Neural cell (in vitro differentiated cells): ENCODE data around the gene ACTG2. TPM values are rescaled to one million over a fixed set of nuclear protein-coding genes. Genes with fewer than 3 reads are reported as not detected.

Experiments
- H2AFZ ChIP-seq: fragments of 200-600, 300-800 bp; sonication (generic), shearing (Covaris generic); 2 replicates; pipeline ENCODE4 v1.6.0; 2014; ENCODE audit warnings: low read depth, mild to moderate bottlenecking, antibody characterized with exemption, low read length, moderate library complexity
- H3F3A ChIP-seq: fragments of 200-600 bp; shearing (Covaris generic); 2 replicates; pipeline ENCODE4 v1.6.1; 2016; ENCODE audit warnings: mild to moderate bottlenecking, moderate library complexity, mixed read lengths, antibody characterized with exemption, low read length; ENCODE audit not compliant: insufficient read depth, poor library complexity, severe bottlenecking
- H3K27ac ChIP-seq: fragments of 200-600, 300-800 bp; sonication (generic), shearing (Covaris generic); 2 replicates; pipeline ENCODE4 v1.5.1; 2014; ENCODE audit warnings: mild to moderate bottlenecking, low read length, moderate library complexity
- H3K27me3 ChIP-seq: fragments of 300-800, 200-600 bp; sonication (generic), shearing (Covaris generic); 2 replicates; pipeline ENCODE4 v1.6.0; 2014; ENCODE audit warnings: mild to moderate bottlenecking, low read depth, low read length, moderate library complexity; ENCODE audit not compliant: insufficient read depth
- H3K36me3 ChIP-seq: fragments of 300-800, 200-600 bp; sonication (generic), shearing (Covaris generic); 2 replicates; pipeline ENCODE4 v1.5.1; 2014; ENCODE audit warnings: mild to moderate bottlenecking, antibody characterized with exemption, low read length, moderate library complexity; ENCODE audit not compliant: insufficient read depth
- H3K4me2 ChIP-seq: fragments of 300-800, 200-600 bp; sonication (generic), shearing (Covaris generic); 2 replicates; pipeline ENCODE4 v1.6.0; 2014; ENCODE audit warnings: mild to moderate bottlenecking, low read length
- H3K4me3 ChIP-seq: fragments of 300-800, 200-600 bp; sonication (generic), shearing (Covaris generic); 2 replicates; pipeline ENCODE4 v1.5.1; 2014; ENCODE audit warnings: mild to moderate bottlenecking, low read length, moderate library complexity
- H3K79me2 ChIP-seq: fragments of 200-600 bp; shearing (Covaris generic); replicated peaks from 2 replicates; pipeline ENCODE4 v1.6.0; 2014; ENCODE audit warnings: mild to moderate bottlenecking, low read length, moderate library complexity; ENCODE audit not compliant: insufficient read depth
- H3K9ac ChIP-seq: fragments of 300-800, 200-600 bp; sonication (generic), shearing (Covaris generic); 2 replicates; pipeline ENCODE4 v1.6.1; 2016; ENCODE audit warnings: mild to moderate bottlenecking, low read length, mixed read lengths
- H3K9me2 ChIP-seq: fragments of 200-600 bp; shearing (Covaris generic); 2 replicates; pipeline ENCODE4 v1.6.1; 2016; ENCODE audit warnings: mild to moderate bottlenecking, low read length, mixed read lengths; ENCODE audit not compliant: insufficient read depth
- H3K9me3 ChIP-seq: fragments of 200-600, 300-800 bp; sonication (generic), shearing (Covaris generic); 2 replicates; pipeline ENCODE4 v1.6.1; 2016; ENCODE audit warnings: mild to moderate bottlenecking, mixed run types, low read length, moderate library complexity, mixed read lengths
- H4K20me1 ChIP-seq: fragments of 200-600 bp; shearing (Covaris generic); 2 replicates; pipeline ENCODE4 v1.6.1; 2016; ENCODE audit warnings: mild to moderate bottlenecking, mixed run types; ENCODE audit not compliant: insufficient read depth
- CTCF ChIP-seq: fragments of 450-650 bp; IDR thresholded peaks from 2 replicates; pipeline ENCODE4 v1.5.1; 2014; ENCODE audit warnings: antibody characterized with exemption, mild to moderate bottlenecking, moderate library complexity; ENCODE audit not compliant: poor library complexity, severe bottlenecking
- EP300 ChIP-seq: fragments of 450-650 bp; conservative IDR thresholded peaks from 2 replicates; pipeline ENCODE4 v1.6.1; 2014; ENCODE audit warnings: antibody characterized with exemption, mild to moderate bottlenecking, moderate library complexity; ENCODE audit not compliant: poor library complexity, severe bottlenecking
- EZH2 ChIP-seq: fragments of 200-600, 300-800 bp; shearing (Covaris generic), sonication (generic); IDR thresholded peaks from 2 replicates; pipeline ENCODE4 v1.6.1; 2014; ENCODE audit warnings: antibody characterized with exemption, low read length, borderline replicate concordance, mild to moderate bottlenecking; ENCODE audit not compliant: insufficient read depth, poor library complexity, severe bottlenecking
- MXI1 ChIP-seq: fragments of 450-650 bp; conservative IDR thresholded peaks from 2 replicates; pipeline ENCODE4 v1.6.1; 2014; ENCODE audit warnings: antibody characterized with exemption, mild to moderate bottlenecking; ENCODE audit not compliant: poor library complexity, severe bottlenecking
- POLR2AphosphoS5 ChIP-seq: IDR thresholded peaks from 2 replicates; pipeline ENCODE4 v1.6.1; 2012
- RAD21 ChIP-seq: fragments of 450-650 bp; conservative IDR thresholded peaks from 2 replicates; pipeline ENCODE4 v1.6.1; 2014; ENCODE audit warnings: antibody characterized with exemption, mild to moderate bottlenecking, moderate library complexity
- REST ChIP-seq: IDR thresholded peaks from 2 replicates; pipeline ENCODE4 v1.6.1; 2012; ENCODE audit warnings: borderline replicate concordance
- SMC3 ChIP-seq: fragments of 450-650 bp; conservative IDR thresholded peaks from 2 replicates; pipeline ENCODE4 v1.6.1; 2014; ENCODE audit warnings: antibody characterized with exemption, mild to moderate bottlenecking, moderate library complexity; ENCODE audit not compliant: poor library complexity
- TAF1 ChIP-seq: IDR thresholded peaks from 2 replicates; pipeline ENCODE4 v1.6.1; 2012; ENCODE audit warnings: low read depth
- polyA plus RNA-seq: library from polyadenylated mRNA; depleted of rRNA; stranded (reverse); fragments of >200 nt; gene quantifications from 2 replicates; pipeline ENCODE4 v1.2.3, GENCODE V29; 2014

The ACTG2 gene
- polyA plus RNA-seq, 1 donor from 2014 or later = 0.67 TPM

- Histone ChIP-seq H3K9ac (no peak overlapping the region), H3K27ac (no peak overlapping the region), H3K36me3 (no peaks in the 10 kb centered on the region), H3F3A (no peaks in the 10 kb centered on the region), H3K79me2 (peaks cover 70% of the 10 kb centered on the region), H2AFZ (no peak overlapping the region), H4K20me1 (no peaks in the 10 kb centered on the region), H3K9me2 (no peaks in the 10 kb centered on the region), H3K27me3 (no peaks in the 10 kb centered on the region), H3K9me3 (no peaks in the 10 kb centered on the region), H3K4me2 (no peak overlapping the region), H3K4me3 (no peak overlapping the region)
- TF ChIP-seq REST (no peak), RAD21 (no peak), TAF1 (no peak), CTCF (no peak), SMC3 (no peak), MXI1 (no peak)
Observed at GRCh38 chr2:73931531-73932500, 39.0 kb downstream of the ACTG2 start.

- Histone ChIP-seq H3K9ac (no peak overlapping the region), H3K4me2 (no peak overlapping the region), H3K79me2 (peaks cover 68% of the 10 kb centered on the region), H3K27me3 (no peaks in the 10 kb centered on the region), H3K36me3 (no peaks in the 10 kb centered on the region), H3K9me2 (no peaks in the 10 kb centered on the region), H3K9me3 (no peaks in the 10 kb centered on the region), H3K4me3 (no peak overlapping the region), H3K27ac (no peak overlapping the region), H3F3A (no peaks in the 10 kb centered on the region), H4K20me1 (no peaks in the 10 kb centered on the region), H2AFZ (no peak overlapping the region)
- no peak for TF ChIP-seq EP300
- no peak for TF ChIP-seq CTCF
- no peak for TF ChIP-seq MXI1
- no peak for TF ChIP-seq EZH2
- TF ChIP-seq TAF1 = no peak
- TF ChIP-seq RAD21 = no peak
- no peak for TF ChIP-seq SMC3
- TF ChIP-seq POLR2AphosphoS5 = no peak
- TF ChIP-seq REST = no peak
Observed at GRCh38 chr2:73933194-73933593, 40.4 kb downstream of the ACTG2 start.
